SK-N-MC (cell line): ENCODE data around the gene PRDM16.

ENCODE experiments used
- EZH2 ChIP-seq: fragments of 200-600 bp; sonication (generic); IDR thresholded peaks from one replicate; pipeline ENCODE4 v1.6.1; 2017; ENCODE audit warnings: antibody characterized with exemption
- FOXP2 ChIP-seq: optimal IDR thresholded peaks from 2 replicates; pipeline ENCODE3; 2011; ENCODE audit warnings: mild to moderate bottlenecking, moderate library complexity; ENCODE audit not compliant: insufficient read depth; ENCODE audit errors: extremely low read length, control extremely low read depth
- POLR2AphosphoS5 ChIP-seq: IDR thresholded peaks from 2 replicates; pipeline ENCODE4 v1.6.1; 2012; ENCODE audit warnings: mild to moderate bottlenecking, low read depth, low read length, borderline replicate concordance

DNA sequence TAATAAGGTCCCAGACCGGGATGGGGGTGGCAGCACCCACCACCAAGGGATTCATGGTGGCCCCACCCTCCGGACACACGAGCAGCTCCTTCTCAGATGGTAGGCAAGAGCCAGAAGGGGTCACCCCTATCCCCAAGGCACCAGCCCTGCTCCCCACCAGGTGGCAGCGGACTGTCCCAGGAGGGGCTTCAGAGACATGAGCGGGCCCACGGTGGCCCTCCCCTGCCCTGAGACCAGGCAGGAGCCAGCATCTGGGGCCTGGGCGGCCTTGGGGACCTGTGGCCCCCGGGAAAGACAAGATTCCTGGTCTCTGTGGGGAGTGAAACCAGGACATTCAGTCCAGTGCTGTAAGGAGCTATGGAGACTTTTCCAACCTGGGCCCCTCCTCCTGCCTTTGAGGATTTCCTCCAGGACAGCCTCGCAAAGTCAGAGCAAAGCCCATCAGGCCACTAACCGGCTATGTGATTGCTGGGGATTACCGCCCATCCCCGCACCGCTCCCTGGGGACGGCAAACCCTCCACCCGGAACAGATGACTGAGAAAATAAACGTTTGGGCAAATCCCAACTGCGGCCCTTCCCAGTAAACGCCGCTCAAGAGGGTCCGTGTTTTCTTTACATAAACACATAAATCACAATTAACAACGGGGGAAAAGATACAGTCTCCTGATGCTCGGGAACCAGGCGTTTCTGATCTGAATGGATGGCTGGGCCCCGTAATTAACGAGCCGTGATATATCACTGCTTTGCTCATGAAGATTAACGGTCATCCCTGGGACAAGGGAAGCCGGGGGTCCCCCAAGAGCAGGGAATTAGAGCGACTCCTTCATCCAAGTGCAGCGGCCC is 334.6 kb downstream of the PRDM16 start:
- peak; percentile 71 for TF ChIP-seq EZH2
- no peak for TF ChIP-seq POLR2AphosphoS5
- no peak for TF ChIP-seq FOXP2
